Ovary (tissue), 9 donors: ENCODE results near the gene EPB41L2. TPM values are rescaled to one million over a fixed set of nuclear protein-coding genes. Genes with fewer than 3 reads are reported as not detected.

Experiments
- DNase-seq, 5 donors: peaks; one replicate each; pipeline ENCODE4 v3.0.0-alpha.2; 2019 to 2020
- H3K27ac ChIP-seq, 2 donors: fragments of 200-600 bp; one replicate each; pipeline versions ENCODE4 v1.5.1 to v1.8.0; 2019 to 2022
- H3K27me3 ChIP-seq: fragments of 200-600 bp; one replicate; pipeline ENCODE4 v1.8.0; 2022
- H3K36me3 ChIP-seq: fragments of 200-600 bp; sonication (generic); one replicate; pipeline ENCODE4 v1.5.1; 2019
- H3K4me1 ChIP-seq: one replicate; pipeline ENCODE4 v1.8.1; 2013; ENCODE audit warnings: mild to moderate bottlenecking, moderate library complexity; ENCODE audit not compliant: insufficient read depth
- H3K4me3 ChIP-seq: fragments of 200-600 bp; sonication (generic); one replicate; pipeline ENCODE4 v1.5.1; 2017
- H3K9me3 ChIP-seq, 2 donors: fragments of 200-600 bp in 1 of 2; sonication (generic) in 1 of 2; one replicate each; pipeline versions ENCODE4 v1.5.1 to v1.8.1; 2013 to 2019; ENCODE audit warnings: mild to moderate bottlenecking in 1 of 2, moderate library complexity in 1 of 2
- EP300 ChIP-seq: sonication (generic); formaldehyde crosslinking; IDR thresholded peaks from one replicate; pipeline ENCODE4 v1.6.1; 2017; ENCODE audit warnings: antibody characterized with exemption
- POLR2A ChIP-seq: fragments of 450-650 bp; IDR thresholded peaks from one replicate; pipeline ENCODE4 v1.6.1; 2017; ENCODE audit warnings: antibody characterized with exemption, mild to moderate bottlenecking, moderate library complexity
- WGBS, 3 donors: extraction: QIAGEN DNeasy Blood & Tissue Kit in 1 of 3; methylation state at CpG; one replicate each; pipeline versions ENCODE4 v1.1.5 to v1.1.7; 2013 to 2017; 5-methylcytosine and 5-hydroxymethylcytosine counted together
- intact Hi-C, 4 donors: fragments of 100-400 bp; cut with DNase I; formaldehyde crosslinking; loops; one replicate each; pipeline versions ENCODE4 v1.11.0 to v1.15.1; 2022 to 2023
- polyA plus RNA-seq, 2 donors: library from polyadenylated mRNA; stranded (reverse); fragments of 200-250 nt in 1 of 2; fragments of 350-450 nt in 1 of 2; fragmentation: Illumina TruSeq in 1 of 2; extraction: RNeasy Lipid Tissue Mini Kit (QIAGEN cat#74804) in 1 of 2; gene quantifications; one replicate each; pipeline ENCODE4 v1.2.3, GENCODE V29; 2013 to 2014
- total RNA-seq, 7 donors: library from RNA; depleted of rRNA in 2 of 7; stranded (reverse); fragments of >200 nt in 2 of 7; fragmentation: NEBNext Ultra II Directional in 3 of 7; extraction: Animal tissue kit (Norgen Biotek cat#: 25700) in 3 of 7; gene quantifications; one replicate each; pipeline versions ENCODE4 v1.1.0 to v1.2.4, GENCODE V29; 2016 to 2023
- TF ChIP-seq, protein P1 (sequence below), 3 donors: fragments of 450-650 bp in 2 of 3; fragments of 200-600 bp in 1 of 3; IDR thresholded peaks; one replicate each; pipeline versions ENCODE4 v1.5.1 to v1.8.0; 2016 to 2022; ENCODE audit warnings: antibody characterized with exemption in 3 of 3, mild to moderate bottlenecking in 1 of 3
- donor health status: DM: no; HTN: no; CAD: no; lungs with moderate emphysema.
- donor health status: DM: no; HTN: no; CAD: no.
- donor health status: Bipolar disorder and iron deficiency.
- donor health status: DM: yes; HTN: yes; CAD: no.
- donor health status: DM: no; HTN: no; CAD: no.
- donor health status: DM: yes; HTN: yes; CAD: no.

Gene EPB41L2
- total and polyA plus RNA-seq, 9 donors, result 49.8 to 294 (median 204) TPM

DNA sequence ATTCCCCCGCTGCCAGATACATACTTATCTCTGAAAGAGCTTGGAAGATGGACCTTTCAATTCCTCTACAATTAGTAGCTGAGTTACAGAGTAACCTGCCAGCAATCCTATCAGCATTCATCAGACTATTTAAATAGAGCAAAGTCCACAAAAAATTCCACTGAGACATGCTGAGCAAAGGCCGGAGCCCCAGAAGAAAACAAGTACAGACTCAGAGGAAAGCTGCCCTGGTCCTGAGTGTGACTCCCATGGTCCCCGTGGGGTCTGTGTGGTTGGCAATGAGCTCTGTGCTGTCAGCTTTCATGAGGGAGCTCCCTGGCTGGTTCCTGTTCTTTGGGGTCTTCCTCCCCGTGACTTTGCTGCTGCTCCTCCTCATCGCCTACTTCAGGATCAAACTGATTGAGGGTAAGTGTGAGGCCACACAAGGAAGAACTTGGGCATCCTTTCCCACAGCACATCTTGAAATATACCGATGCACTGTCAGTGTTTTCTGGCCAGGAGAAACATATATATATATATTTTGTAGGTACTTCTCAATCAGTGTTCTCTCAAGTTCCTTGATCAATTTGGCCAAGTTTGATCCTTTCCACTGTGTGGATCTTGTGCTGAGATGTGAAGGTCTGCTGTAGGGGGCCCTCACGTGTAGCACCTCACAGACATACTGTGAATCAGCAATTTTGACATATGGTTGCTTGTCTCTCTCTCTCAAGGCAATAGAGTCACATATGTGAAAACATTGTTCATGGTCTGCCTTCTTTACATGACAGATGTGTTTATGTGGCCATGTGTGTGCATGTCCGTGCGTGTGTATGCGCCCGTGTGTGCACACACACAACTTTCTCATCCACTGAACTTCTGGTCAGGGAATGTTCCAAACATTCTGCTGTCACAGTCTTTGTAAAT lies 235.5 kb downstream of the EPB41L2 start, which contains the start of gene SMLR1:
TSS of gene SMLR1 (plus strand) at position 160 of the 903 bp plus-strand sequence. CDS start at position 168, 8 bp downstream.
- Histone ChIP-seq H3K36me3 (no peaks in the 10 kb centered on the region), H3K27me3 (no peaks in the 10 kb centered on the region), H3K27ac (no peak within 1 kb of the TSS), H3K4me1 (no peaks in the 10 kb centered on the region), H3K9me3 (no peaks in the 10 kb centered on the region), H3K4me3 (no peak within 1 kb of the TSS)
- 63 to 74% (median 71%) methylated on average over 11 of the region's 11 CpGs for WGBS, 3 donors
- TF ChIP-seq EP300, result no peak
- no peak for TF ChIP-seq POLR2A
- DNase-seq, result no peak
- intact Hi-C loops, result no loop called here

DNA sequence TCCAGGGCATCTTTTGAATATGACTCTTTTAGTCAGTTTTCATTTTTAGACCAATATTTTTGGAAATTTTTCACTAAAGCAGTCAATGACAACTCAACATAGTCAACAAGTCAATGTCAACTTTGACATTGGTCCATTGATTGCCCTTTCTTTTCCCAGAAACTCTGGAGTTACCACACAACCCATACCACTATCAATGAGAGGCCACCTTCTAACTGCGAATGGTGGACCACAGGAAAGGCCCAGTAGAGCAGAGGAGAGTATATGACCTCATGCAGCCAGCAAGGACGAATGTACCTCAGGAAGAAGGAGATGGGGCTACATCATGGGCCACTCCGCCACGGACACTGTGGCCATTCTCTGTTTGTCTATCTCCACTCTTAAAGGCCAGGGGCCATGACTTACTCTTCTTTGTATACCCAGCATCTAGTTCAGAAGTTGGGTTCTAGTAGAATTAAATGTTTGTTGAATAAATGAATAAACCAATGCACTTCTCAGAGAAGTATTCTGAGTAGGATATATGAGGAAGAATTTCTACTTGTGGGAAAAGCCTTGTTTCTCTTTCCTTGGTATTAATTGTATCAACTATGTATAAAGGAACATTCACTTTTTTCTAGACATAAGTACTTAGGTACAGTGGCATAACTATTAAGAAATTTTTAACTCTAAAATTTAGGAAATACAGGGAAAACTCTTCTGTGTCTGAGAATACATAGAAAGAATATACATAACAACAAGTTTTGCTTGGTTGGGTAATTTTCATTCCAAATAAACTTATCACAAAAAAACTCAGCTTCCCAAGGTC lies 236.4 kb downstream of the EPB41L2 start:
- intact Hi-C loops, result no loop called here
- TF ChIP-seq, protein P1, sequence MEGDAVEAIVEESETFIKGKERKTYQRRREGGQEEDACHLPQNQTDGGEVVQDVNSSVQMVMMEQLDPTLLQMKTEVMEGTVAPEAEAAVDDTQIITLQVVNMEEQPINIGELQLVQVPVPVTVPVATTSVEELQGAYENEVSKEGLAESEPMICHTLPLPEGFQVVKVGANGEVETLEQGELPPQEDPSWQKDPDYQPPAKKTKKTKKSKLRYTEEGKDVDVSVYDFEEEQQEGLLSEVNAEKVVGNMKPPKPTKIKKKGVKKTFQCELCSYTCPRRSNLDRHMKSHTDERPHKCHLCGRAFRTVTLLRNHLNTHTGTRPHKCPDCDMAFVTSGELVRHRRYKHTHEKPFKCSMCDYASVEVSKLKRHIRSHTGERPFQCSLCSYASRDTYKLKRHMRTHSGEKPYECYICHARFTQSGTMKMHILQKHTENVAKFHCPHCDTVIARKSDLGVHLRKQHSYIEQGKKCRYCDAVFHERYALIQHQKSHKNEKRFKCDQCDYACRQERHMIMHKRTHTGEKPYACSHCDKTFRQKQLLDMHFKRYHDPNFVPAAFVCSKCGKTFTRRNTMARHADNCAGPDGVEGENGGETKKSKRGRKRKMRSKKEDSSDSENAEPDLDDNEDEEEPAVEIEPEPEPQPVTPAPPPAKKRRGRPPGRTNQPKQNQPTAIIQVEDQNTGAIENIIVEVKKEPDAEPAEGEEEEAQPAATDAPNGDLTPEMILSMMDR (IDR thresholded peaks at IDR 0.05), result no peak
- TF ChIP-seq EP300 (no peak), POLR2A (no peak)
- no peaks in the 10 kb centered on the region for H3K4me1 ChIP-seq
- no peak overlapping the region for H3K27ac ChIP-seq
- 92 to 95% (median 93%) methylated on average over 4 of the region's 4 CpGs for WGBS, 3 donors
- no peak for DNase-seq
- H3K4me3 ChIP-seq, result no peak overlapping the region
- H3K36me3 ChIP-seq, result no peaks in the 10 kb centered on the region
- no peaks in the 10 kb centered on the region for H3K9me3 ChIP-seq
- H3K27me3 ChIP-seq, result no peaks in the 10 kb centered on the region

- 79 to 83% (median 82%) methylated on average over 3 of the region's 3 CpGs for WGBS, 3 donors
- Histone ChIP-seq H3K27me3 (no peaks in the 10 kb centered on the region), H3K27ac (no peak overlapping the region), H3K9me3 (no peaks in the 10 kb centered on the region), H3K36me3 (no peaks in the 10 kb centered on the region), H3K4me1 (no peaks in the 10 kb centered on the region), H3K4me3 (no peak overlapping the region)
- TF ChIP-seq POLR2A (no peak), EP300 (no peak)
- TF ChIP-seq, protein P1 (IDR thresholded peaks at IDR 0.05), result no peak
- no peak for DNase-seq
- intact Hi-C loops, result no loop called here
Measured at GRCh38 chr6:130825772-130826441, 237.1 kb downstream of the EPB41L2 start.

- intact Hi-C loops, result no loop called here
- no peaks in the 10 kb centered on the region for H3K9me3 ChIP-seq
- H3K4me1 ChIP-seq, result no peaks in the 10 kb centered on the region
- no peak for DNase-seq
- no peaks in the 10 kb centered on the region for H3K36me3 ChIP-seq
- no peak for TF ChIP-seq EP300
- TF ChIP-seq, protein P1 (IDR thresholded peaks at IDR 0.05), result no peak
- no peak for TF ChIP-seq POLR2A
- WGBS, 3 donors, result 73 to 82% (median 77%) methylated on average over 5 of the region's 5 CpGs
- H3K27me3 ChIP-seq, result no peaks in the 10 kb centered on the region
- no peak overlapping the region for H3K27ac ChIP-seq
- no peak overlapping the region for H3K4me3 ChIP-seq
Measured at GRCh38 chr6:130824978-130825694, 237.9 kb downstream of the EPB41L2 start.
